GM13976 (cell line): ENCODE results near the gene CANX.
A peak's percentile ranks its signal among the peaks of the same experiment; 100 is the strongest.
"Not testable (repeated sequence)": the region's sequence is repeated elsewhere in the genome, so short reads cannot be mapped to it uniquely, and the experiment has no call there.

ENCODE experiments used
- DNase-seq: peaks from one replicate; pipeline ENCODE4 v3.0.0; 2012; ENCODE audit warnings: low spot score
- in situ Hi-C: fragments of 300-500 bp; cut with MboI; formaldehyde crosslinking; loops from one replicate; pipeline ENCODE4 v1.12.0; 2022; ENCODE audit warnings: low sequenced_read_pairs, mixed read lengths, inconsistent platforms; ENCODE audit not compliant: unreplicated experiment
- TF ChIP-seq, protein P1 (sequence below): IDR thresholded peaks from 2 replicates; pipeline ENCODE4 v1.5.1; 2012; ENCODE audit warnings: borderline replicate concordance, mild to moderate bottlenecking; ENCODE audit not compliant: insufficient read depth; ENCODE audit errors: extremely low read depth, missing control alignments, control extremely low read depth

CANX gene, protein sequence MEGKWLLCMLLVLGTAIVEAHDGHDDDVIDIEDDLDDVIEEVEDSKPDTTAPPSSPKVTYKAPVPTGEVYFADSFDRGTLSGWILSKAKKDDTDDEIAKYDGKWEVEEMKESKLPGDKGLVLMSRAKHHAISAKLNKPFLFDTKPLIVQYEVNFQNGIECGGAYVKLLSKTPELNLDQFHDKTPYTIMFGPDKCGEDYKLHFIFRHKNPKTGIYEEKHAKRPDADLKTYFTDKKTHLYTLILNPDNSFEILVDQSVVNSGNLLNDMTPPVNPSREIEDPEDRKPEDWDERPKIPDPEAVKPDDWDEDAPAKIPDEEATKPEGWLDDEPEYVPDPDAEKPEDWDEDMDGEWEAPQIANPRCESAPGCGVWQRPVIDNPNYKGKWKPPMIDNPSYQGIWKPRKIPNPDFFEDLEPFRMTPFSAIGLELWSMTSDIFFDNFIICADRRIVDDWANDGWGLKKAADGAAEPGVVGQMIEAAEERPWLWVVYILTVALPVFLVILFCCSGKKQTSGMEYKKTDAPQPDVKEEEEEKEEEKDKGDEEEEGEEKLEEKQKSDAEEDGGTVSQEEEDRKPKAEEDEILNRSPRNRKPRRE

DNA sequence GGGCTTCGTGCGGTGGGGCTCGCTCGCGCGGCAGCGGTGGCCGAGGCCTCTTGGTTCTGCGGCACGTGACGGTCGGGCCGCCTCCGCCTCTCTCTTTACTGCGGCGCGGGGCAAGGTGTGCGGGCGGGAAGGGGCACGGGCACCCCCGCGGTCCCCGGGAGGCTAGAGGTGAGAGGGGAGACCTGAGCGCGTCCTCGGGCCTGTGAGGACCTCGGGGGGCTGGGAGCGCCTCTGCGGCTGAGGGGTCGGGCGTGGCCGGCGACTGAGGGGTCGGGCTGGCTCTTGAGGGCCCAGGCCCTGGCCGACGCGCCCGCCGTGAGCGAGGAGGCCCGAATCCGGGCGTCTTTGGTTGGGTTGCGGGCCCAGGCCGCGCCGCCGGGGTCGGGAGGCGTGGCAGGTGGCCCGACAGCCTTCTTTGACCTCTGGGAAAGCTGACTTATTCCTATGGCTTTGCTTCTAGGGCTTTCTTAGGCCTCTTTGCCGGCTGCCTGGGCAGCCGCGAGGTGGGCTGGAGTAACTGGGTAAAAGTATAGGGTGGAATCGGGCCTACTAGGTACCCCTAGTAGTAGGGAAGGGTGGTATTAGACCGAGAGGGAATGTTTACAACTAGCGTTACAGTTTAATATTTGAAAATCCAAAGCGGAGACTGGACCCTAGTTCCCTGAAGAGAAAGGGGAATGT lies at the start of gene CANX:
Gene CANX, plus strand, starts transcription at position 33 of the 681 bp plus-strand sequence. CDS start 6,715 bp downstream, outside the sequence.
- in situ Hi-C loops = no loop called here
- DNase-seq = no peak
- TF ChIP-seq, protein P1, sequence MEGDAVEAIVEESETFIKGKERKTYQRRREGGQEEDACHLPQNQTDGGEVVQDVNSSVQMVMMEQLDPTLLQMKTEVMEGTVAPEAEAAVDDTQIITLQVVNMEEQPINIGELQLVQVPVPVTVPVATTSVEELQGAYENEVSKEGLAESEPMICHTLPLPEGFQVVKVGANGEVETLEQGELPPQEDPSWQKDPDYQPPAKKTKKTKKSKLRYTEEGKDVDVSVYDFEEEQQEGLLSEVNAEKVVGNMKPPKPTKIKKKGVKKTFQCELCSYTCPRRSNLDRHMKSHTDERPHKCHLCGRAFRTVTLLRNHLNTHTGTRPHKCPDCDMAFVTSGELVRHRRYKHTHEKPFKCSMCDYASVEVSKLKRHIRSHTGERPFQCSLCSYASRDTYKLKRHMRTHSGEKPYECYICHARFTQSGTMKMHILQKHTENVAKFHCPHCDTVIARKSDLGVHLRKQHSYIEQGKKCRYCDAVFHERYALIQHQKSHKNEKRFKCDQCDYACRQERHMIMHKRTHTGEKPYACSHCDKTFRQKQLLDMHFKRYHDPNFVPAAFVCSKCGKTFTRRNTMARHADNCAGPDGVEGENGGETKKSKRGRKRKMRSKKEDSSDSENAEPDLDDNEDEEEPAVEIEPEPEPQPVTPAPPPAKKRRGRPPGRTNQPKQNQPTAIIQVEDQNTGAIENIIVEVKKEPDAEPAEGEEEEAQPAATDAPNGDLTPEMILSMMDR = no peak

DNA sequence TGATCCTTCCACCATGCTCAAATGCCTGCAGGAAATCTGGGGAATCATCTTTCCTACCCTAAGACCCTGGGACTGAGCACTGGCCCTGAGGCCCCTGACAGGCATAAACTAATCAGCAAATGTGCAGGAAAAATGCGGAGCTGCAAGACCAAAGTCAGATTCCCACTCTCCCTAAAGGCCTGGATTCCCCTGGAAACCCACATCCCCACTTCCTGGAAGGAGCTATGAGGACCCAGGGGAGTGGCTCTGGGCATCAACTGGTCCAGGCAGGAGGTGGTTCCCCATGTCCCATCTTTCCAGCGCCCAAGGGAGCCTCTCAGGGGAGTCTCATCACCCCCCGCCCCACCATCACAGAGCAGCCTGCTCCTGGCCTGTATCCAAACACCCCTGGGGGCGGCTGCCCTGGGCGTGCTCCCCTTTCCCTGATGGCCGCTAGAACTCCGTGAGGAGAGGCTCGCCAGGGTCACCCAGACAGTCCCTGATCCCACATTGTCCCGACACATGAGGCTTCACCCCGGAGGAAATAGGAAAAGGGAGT lies 49.5 kb upstream of the CANX start:
- DNase-seq, in situ Hi-C loops: not testable (repeated sequence)

DNA sequence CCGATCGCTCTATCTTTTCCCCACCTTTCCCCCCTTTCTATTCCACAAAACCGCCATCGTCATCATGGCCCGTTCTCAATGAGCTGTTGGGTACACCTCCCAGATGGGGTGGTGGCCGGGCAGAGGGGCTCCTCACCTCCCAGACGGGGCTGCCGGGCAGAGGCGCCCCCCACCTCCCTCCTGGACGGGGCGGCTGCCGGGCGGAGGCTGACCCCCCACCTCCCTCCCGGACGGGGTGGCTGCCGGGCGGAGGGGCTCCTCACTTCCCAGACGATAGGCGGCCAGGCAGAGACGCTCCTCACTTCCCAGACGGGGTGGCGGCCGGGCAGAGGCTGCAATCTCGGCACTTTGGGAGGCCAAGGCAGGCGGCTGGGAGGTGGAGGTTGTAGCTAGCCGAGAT lies 48.5 kb upstream of the CANX start:
- in situ Hi-C loops, DNase-seq: not testable (repeated sequence)

DNA sequence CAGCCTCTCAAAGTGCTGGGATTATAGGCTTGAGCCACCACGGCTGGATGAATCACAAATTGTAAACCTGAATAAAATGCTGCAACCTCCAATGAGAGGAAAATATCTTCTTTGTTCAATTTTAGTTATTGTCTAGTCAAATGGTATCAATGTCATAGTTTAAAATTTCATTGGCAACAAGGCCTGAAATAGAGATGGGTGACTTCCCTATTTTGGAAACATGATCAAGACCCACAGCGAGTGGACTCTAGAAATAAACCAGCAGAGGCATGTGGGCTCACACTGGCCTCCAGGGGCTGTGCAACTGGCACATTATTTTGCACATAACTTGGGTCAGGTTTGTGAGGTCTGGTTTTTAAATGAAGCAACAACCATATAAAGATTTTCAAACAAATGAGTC lies 45.6 kb upstream of the CANX start:
- in situ Hi-C loops, DNase-seq: not testable (repeated sequence)

DNA sequence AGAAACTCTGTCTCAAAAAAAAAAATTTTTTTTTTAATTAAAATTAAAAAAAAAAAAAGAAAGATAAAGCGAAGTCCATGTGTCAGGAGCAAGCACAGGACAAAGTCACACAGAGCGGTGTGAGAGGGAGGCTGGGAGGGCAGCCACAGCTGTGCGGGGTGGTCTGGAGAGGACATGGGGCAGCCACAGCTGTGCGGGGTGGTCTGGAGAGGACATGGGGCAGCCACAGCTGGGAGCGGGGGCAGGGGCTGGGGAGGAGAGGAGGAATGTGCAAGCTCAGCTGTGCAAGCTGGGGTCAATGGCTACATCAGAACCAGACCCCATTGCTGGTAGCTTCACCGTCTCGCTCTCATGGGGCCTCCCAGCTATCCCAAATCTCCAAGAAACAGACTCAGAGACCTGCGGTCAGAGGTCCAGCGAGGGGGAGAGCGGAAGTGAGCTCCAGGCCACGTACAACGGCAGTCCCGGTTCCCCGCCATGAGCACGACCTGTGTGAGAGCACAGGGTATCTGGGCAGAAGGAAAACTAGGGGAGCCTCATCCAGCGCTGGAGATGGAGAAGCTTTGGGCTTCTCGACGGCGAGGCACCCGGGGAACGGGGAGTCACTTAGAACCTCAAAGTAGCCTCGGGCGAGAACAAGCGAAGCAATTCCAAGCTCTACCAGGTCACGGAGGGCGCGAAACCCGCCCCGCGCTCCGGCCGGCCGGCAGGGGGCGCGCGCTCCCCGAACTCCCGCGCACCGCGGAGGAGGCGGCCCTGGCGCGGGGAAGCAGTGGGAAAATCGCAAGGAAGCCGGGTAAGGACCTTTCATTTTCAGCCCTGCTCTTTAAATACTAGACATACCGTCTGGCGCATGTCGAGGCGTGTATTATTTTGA lies 41.2 kb upstream of the CANX start:
- in situ Hi-C loops = not testable (repeated sequence)

DNA sequence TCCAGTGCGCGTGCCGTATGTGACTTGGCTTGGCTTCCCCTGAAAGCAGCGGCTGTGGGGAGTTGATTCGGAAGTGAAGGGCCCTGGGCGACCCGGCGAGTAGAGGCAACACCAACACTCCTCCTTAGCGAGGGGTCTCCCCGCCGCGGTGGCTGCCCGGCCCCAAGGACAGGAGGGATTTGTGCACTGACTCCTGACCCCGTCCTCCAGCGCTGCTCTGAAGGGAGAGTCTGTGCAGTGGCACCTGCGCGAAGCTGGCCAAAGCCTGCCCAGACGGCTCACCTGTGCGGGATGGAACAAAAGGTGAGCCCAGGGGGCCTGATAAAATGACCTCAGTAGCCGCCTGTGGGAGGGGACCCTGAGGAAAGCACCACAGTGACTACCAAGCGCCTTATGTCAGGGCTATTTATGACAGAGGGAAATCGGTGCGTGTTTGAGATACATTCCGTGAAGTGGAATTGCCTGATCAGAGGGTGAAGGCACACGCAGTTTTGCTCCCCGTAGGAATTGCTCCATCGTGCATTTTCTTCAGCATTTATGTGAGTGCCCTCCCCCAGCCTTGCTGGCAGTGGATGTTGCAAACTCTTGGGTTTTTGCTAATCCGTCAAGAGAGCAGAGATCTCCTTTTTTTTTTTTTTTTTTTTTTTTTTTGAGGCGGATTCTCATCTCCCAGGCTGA lies 40.4 kb upstream of the CANX start:
- in situ Hi-C loops, DNase-seq: not testable (repeated sequence)

More for the DNA sequence above, 41.2 kb upstream of the CANX start:
- not testable (repeated sequence) for DNase-seq

DNA sequence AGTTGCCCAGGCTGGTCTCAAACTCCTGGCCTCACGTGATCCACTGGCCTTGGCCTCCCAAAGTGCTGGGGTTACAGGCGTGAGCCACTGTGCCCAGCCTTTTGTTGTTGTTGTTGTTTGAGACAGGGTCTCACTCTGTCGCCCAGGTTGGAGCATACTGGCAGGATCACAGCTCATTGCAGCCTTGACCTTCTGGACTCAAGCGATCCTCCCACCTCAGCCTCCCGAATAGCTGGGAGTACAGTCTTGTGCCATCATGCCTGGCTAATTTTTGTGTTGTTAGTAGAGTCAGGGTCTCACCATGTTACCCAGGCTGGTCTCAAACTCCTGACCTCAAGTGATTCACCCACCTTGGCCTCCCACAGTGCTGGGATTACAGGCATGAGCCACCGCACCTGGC lies 37.1 kb upstream of the CANX start:
- DNase-seq, in situ Hi-C loops: not testable (repeated sequence)

DNA sequence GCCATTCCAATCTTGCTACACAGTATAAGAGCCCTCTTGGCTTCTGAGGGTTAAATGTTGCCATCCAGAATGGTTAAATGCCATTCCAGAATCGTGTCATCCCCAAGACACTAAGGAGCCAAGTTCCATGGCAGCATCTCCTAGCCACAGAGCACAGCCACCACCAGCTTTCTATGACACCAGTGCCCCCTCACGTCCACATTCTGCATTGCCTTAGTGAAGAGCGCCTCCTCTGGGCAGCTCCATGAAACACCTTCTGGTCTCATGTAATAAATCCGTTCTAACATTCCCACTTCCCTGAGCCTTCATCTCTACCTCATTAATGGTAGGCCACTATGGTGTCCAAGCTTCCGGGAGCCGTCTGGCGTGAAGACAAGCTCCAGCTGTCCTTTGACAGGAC lies 30.4 kb upstream of the CANX start:
- in situ Hi-C loops = no loop called here
- TF ChIP-seq, protein P1 = peak; percentile 43
- DNase-seq = peak; percentile 49

DNA sequence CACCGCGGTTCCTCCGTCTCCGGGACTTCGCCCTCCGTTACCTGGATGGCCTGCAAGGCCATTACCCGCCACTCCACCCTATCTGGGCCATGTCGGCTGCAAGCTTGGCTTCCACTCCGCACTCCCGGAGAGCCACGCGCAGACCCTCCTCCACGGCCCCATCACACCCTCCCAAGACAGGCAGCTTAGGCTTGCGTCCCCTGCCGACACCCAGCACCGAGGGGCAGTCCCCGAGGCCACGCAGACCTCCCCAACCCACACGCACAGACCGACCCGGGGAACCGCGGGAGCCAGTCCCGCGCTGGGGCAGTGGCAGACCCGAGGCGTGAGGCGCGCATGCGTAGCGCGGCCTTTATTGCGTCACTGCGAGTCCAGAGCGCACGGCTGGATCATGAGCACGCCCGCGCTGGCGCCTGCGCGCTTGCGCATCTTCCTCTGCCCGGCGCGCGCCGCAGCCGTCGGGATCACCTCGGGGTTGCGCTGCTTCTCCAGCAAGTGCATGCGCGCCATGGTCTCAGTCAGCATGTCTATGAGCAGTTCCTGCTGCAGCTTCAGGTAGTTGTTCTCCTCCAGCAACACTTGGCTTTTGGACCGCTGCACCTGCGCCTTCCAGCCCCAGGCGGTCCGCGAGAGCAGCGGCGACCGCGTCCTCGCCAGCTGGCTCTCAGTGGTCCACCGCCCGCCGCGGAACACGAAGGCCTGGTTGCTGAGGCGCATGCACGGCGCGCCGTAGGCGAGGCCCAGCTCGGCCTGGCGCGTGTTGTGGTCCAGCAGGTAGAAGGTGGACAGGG lies 20.3 kb upstream of the CANX start:
- TF ChIP-seq, protein P1 = peak; percentile 11
- DNase-seq = peak; percentile 97
- in situ Hi-C loops = no loop called here
